Right lobe of liver (tissue), 6 donors: ENCODE measurements around the gene ZNF511. TPM values are rescaled to one million over a fixed set of nuclear protein-coding genes. Genes with fewer than 3 reads are reported as not detected.

Source experiments
- ATAC-seq, 4 donors: fragments of 200-7000 bp; cut with Tn5 transposase; one replicate each; pipeline ENCODE4 v1.9.1; 2020; ENCODE audit warnings: mild to moderate bottlenecking in 4 of 4, moderate library complexity in 4 of 4
- DNase-seq, 3 donors: peaks; one replicate each; pipeline ENCODE4 v3.0.0-alpha.2; 2020
- H3K27ac ChIP-seq, 3 donors: fragments of 200-600 bp; one replicate each; pipeline ENCODE4 v1.8.0; 2022
- H3K27me3 ChIP-seq, 2 donors: fragments of 200-600 bp; one replicate each; pipeline ENCODE4 v1.8.0; 2022
- H3K36me3 ChIP-seq, 4 donors: fragments of 200-600 bp; sonication (generic) in 1 of 4; one replicate each; pipeline versions ENCODE4 v1.5.1 to v1.8.0; 2017 to 2022; ENCODE audit warnings: control low read depth in 1 of 4
- H3K4me1 ChIP-seq, 4 donors: fragments of 200-600 bp; sonication (generic) in 1 of 4; one replicate each; pipeline versions ENCODE4 v1.5.1 to v1.8.0; 2017 to 2022; ENCODE audit warnings: control low read depth in 1 of 4
- H3K4me3 ChIP-seq, 3 donors: fragments of 200-600 bp; one replicate each; pipeline ENCODE4 v1.8.0; 2022
- H3K9me3 ChIP-seq, 4 donors: fragments of 200-600 bp; sonication (generic) in 1 of 4; one replicate each; pipeline versions ENCODE4 v1.5.1 to v1.8.0; 2017 to 2022; ENCODE audit warnings: control low read depth in 1 of 4
- CTCF ChIP-seq, 4 donors: fragments of 200-600 bp in 3 of 4; fragments of 450-650 bp in 1 of 4; IDR thresholded peaks; one replicate each; pipeline versions ENCODE4 v1.5.1 to v1.8.0; 2016 to 2022; ENCODE audit warnings: antibody characterized with exemption in 4 of 4, mild to moderate bottlenecking in 2 of 4
- POLR2A ChIP-seq: fragments of 450-650 bp; IDR thresholded peaks from one replicate; pipeline ENCODE4 v1.6.1; 2017; ENCODE audit warnings: antibody characterized with exemption, mild to moderate bottlenecking
- WGBS: methylation state at CpG from one replicate; pipeline ENCODE4 v1.1.6; 2018; ENCODE audit warnings: low coverage, low lambda C conversion rate; ENCODE audit not compliant: insufficient coverage; ENCODE audit errors: missing lambda C conversion rate; 5-methylcytosine and 5-hydroxymethylcytosine counted together
- intact Hi-C, 2 donors: fragments of 100-400 bp; cut with DNase I; formaldehyde crosslinking; loops; one replicate each; pipeline versions ENCODE4 v1.11.2 to v1.14.1; 2022
- total RNA-seq, 6 experiments: library from RNA; depleted of rRNA in 2 of 6; stranded (reverse); fragments of >200 nt in 2 of 6; fragmentation: NEBNext Ultra II Directional in 3 of 6; extraction: Animal tissue kit (Norgen Biotek cat#: 25700) in 3 of 6; gene quantifications; one replicate each; pipeline versions ENCODE4 v1.1.0 to v1.2.4, GENCODE V29; 2016 to 2023
- donor health status: DM: no; HTN: yes; CAD: no.
- donor health status: DM: no; HTN: no; CAD: no.
- donor health status: DM: no; HTN: no; CAD: no.
- donor health status: DM: no; HTN: yes; CAD: no.
- donor health status: DM: no; HTN: yes; CAD: no.

ZNF511 gene
- total RNA-seq, 6 experiments from 2014 or later, result 17.4 to 30.2 (median 25.9) TPM

GRCh38 chr10:133336577-133337369, 28.1 kb downstream of the ZNF511 start, which contains the start of gene CALY:
CALY (minus strand) TSS chr10:133336896; CDS start chr10:133328989, 7,907 bp downstream.
- DNase-seq (no peak), ATAC-seq (no peak)
- Histone ChIP-seq H3K4me3 (no peak within 1 kb of the TSS), H3K27ac (no peak within 1 kb of the TSS), H3K4me1 (peaks cover 0 to 11% (median 0%) of the 10 kb centered on the region in 4 donors), H3K9me3 (no peaks in the 10 kb centered on the region), H3K36me3 (no peaks in the 10 kb centered on the region), H3K27me3 (peaks cover 0 to 22% of the 10 kb centered on the region in 2 donors)
- 25% methylated on average over 9 of the region's 63 CpGs for WGBS
- intact Hi-C loops, result no loop called here
- TF ChIP-seq POLR2A, result no peak
- TF ChIP-seq CTCF (IDR thresholded peaks at IDR 0.05), result no peak

DNA sequence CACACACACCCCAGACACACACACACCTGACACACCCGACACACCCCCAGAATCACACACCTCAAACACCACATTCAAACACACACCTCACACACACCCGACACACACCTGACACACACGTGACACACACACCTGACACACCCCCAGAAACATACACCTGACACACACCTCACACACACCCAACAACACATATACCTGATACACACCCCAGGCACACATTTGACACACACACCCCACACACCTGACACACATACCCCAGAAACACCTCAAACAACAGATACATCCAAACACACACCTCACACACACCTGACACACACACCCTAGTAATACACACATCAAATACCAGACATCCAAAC, 28.6 kb downstream of the ZNF511 start:
- TF ChIP-seq CTCF (IDR thresholded peaks at IDR 0.05) (no peak), POLR2A (no peak)
- H3K9me3 ChIP-seq, result no peaks in the 10 kb centered on the region
- ATAC-seq (no peak), DNase-seq (no peak)
- peaks cover 0 to 22% of the 10 kb centered on the region in 2 donors for H3K27me3 ChIP-seq
- peaks cover 0 to 11% (median 0%) of the 10 kb centered on the region in 4 donors for H3K4me1 ChIP-seq
- 81% methylated on average over 3 of the region's 3 CpGs for WGBS
- no peak overlapping the region for H3K27ac ChIP-seq
- H3K36me3 ChIP-seq, result no peaks in the 10 kb centered on the region
- intact Hi-C loops, result no loop called here
- no peak overlapping the region for H3K4me3 ChIP-seq

DNA sequence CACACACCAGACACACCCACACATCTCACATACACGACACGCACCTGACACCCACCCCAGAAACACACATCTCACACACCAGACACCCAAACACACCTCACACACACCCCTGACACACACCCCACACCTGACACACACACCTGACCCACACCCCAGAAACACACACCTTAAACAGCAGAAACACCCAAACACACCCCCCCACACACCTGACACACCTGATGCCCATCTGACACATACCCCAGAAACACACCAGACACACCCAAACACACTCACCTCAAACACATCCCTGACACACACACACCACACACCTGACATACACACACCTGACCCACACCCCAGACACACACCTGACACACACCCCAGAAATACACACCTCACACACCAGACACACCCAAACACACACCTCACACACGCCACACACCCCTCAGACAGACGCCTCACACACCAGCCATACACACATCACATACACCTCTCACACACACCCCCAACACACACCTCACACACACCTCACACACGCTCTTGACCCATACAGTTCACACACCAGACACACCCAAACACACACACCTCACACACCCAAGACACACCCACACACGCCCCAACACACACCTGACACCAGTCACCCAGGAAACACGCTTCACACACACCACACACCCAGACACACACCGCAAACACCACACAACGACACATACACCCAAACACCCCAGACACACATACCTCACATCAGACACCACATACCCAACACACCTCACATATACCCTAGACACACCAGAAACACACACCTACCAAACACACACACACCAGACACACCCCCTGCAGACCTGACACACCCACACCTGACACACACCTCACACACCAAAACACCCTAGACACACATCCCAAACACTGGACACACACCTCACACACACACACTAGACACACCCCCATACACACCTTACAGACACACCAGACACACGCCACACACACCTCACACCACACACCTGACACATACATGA, 29.7 kb downstream of the ZNF511 start:
- no peaks in the 10 kb centered on the region for H3K36me3 ChIP-seq
- no peak overlapping the region for H3K4me3 ChIP-seq
- 84% methylated on average over 8 of the region's 10 CpGs for WGBS
- H3K27me3 ChIP-seq, result peaks cover 0 to 22% of the 10 kb centered on the region in 2 donors
- H3K27ac ChIP-seq, result no peak overlapping the region
- H3K9me3 ChIP-seq, result no peaks in the 10 kb centered on the region
- no peak for ATAC-seq
- intact Hi-C loops, result no loop called here
- H3K4me1 ChIP-seq, result peaks cover 0 to 14% (median 0%) of the 10 kb centered on the region in 4 donors
- no peak for TF ChIP-seq CTCF (IDR thresholded peaks at IDR 0.05)
- no peak for TF ChIP-seq POLR2A
- no peak for DNase-seq

GRCh38 chr10:133339708-133340380, 31.1 kb downstream of the ZNF511 start:
- Histone ChIP-seq H3K27ac (no peak overlapping the region), H3K4me3 (no peak overlapping the region), H3K27me3 (peaks cover 0 to 19% of the 10 kb centered on the region in 2 donors), H3K9me3 (no peaks in the 10 kb centered on the region), H3K36me3 (no peaks in the 10 kb centered on the region), H3K4me1 (peaks cover 0 to 14% (median 0%) of the 10 kb centered on the region in 4 donors)
- WGBS, result 94% methylated on average over 6 of the region's 13 CpGs
- intact Hi-C loops, result no loop called here
- no peak for TF ChIP-seq CTCF (IDR thresholded peaks at IDR 0.05)
- TF ChIP-seq POLR2A, result no peak
- ATAC-seq (no peak), DNase-seq (no peak)
